GM12878 (cell line): ENCODE results near the gene SALL3. TPM values are rescaled to one million over a fixed set of nuclear protein-coding genes. Genes with fewer than 3 reads are reported as not detected.

ENCODE experiments used
- polyA plus RNA-seq, 11 experiments: library from polyadenylated mRNA; depleted of rRNA in 4 of 11; unstranded in 6 of 11; stranded (reverse) in 5 of 11; fragments of >200 nt; fragmentation: Nextera tagmentation in 4 of 11; fragmentation: Illumina TruSeq in 1 of 11; extraction: Ambion mirVana in 4 of 11; extraction: Trizol in 1 of 11; gene quantifications; 1 replicate in 1 of 11; 2 replicates in 10 of 11; pipeline versions ENCODE4 v1.2.1 to v1.2.3, GENCODE V29; 2011 to 2016; ENCODE audit warnings: inconsistent platforms in 2 of 11, missing spikeins in 2 of 11, low read depth in 1 of 11
- total RNA-seq, 4 experiments: library from RNA; depleted of rRNA in 3 of 4; stranded (reverse); fragments of >200 nt in 3 of 4; fragmentation: Illumina TruSeq in 1 of 4; extraction: Trizol in 1 of 4; gene quantifications; 2 replicates each; pipeline versions ENCODE4 v1.2.1 to v1.2.3, GENCODE V29; 2013 to 2021

Gene SALL3
- total and polyA plus RNA-seq, 10 of the 15 experiments (the other 5 are each of a cell fraction or from before 2014, with no cell fraction given), result 0.01 to 0.10 (median 0.07) TPM; not detected in 7

Other genes with a start within 250 kb of the SALL3 start
- gene ATP9B, start 89.6 kb downstream of the SALL3 start, total RNA-seq (2014; rRNA removed), result 16.2 and 17.0 TPM in 2 replicates
- gene ATP9B, start 89.6 kb downstream of the SALL3 start, total RNA-seq (2014; rRNA removed; fragmentation: Illumina TruSeq; extraction: Trizol), result 14.9 and 17.7 TPM in 2 replicates
- gene ATP9B, start 89.6 kb downstream of the SALL3 start, total RNA-seq (2021), result 15.5 and 17.7 TPM in 2 replicates
- gene ATP9B, start 89.6 kb downstream of the SALL3 start, polyA plus RNA-seq (2011; rRNA removed), result 18.8 and 20.7 TPM in 2 replicates
- 10.6 and 11.1 TPM in 2 replicates for gene ATP9B, start 89.6 kb downstream of the SALL3 start, polyA plus RNA-seq (2014; fragmentation: Illumina TruSeq; extraction: Trizol)
- 1 to 10 TPM in 1 of 2 experiments, under 1 TPM in 1; 0.74 to 1.1 TPM for gene ATP9B, start 89.6 kb downstream of the SALL3 start, polyA plus RNA-seq (2014; fragmentation: Nextera tagmentation; extraction: Ambion mirVana)
- 13.0 and 15.1 TPM in 2 replicates for gene ATP9B, start 89.6 kb downstream of the SALL3 start, polyA plus RNA-seq (2014; rRNA removed)
- 10 to 100 TPM; 11.7 to 12.7 TPM for gene ATP9B, start 89.6 kb downstream of the SALL3 start, polyA plus RNA-seq (2016; fragmentation: Nextera tagmentation; extraction: Ambion mirVana)